ENCODE measurements around the gene BCL2L15.

BCL2L15 gene

GRCh38 chr1:113904674-113905434 lies 17.5 kb upstream of the BCL2L15 start, which contains the start of the genes AP4B1 and DCLRE1B:
Gene AP4B1 (minus strand): TSS chr1:113904799. CDS start chr1:113904717, 82 bp downstream.
Gene DCLRE1B (plus strand): TSS chr1:113905326. CDS start chr1:113905587, 261 bp downstream.
- FAIRE-seq: peak; percentile 97

- no peak for FAIRE-seq
Observed at GRCh38 chr1:113904293-113904673, 16.9 kb upstream of the BCL2L15 start.

- FAIRE-seq: no peak
Observed at GRCh38 chr1:113903501-113904292, 16.3 kb upstream of the BCL2L15 start.

GRCh38 chr1:113901191-113901590 lies 13.8 kb upstream of the BCL2L15 start:
- no peak for FAIRE-seq

- FAIRE-seq: no peak
Observed at GRCh38 chr1:113899111-113899510, 11.7 kb upstream of the BCL2L15 start.

GRCh38 chr1:113898241-113898814 lies 10.9 kb upstream of the BCL2L15 start:
- no peak for FAIRE-seq

- no peak for FAIRE-seq
Observed at GRCh38 chr1:113895961-113896360, 8.6 kb upstream of the BCL2L15 start.

- no peak for FAIRE-seq
Observed at GRCh38 chr1:113895098-113895497, 7.7 kb upstream of the BCL2L15 start.

- no peak for FAIRE-seq
Observed at GRCh38 chr1:113893267-113893666, 5.9 kb upstream of the BCL2L15 start.

- FAIRE-seq: no peak
Observed at GRCh38 chr1:113891631-113892220, 4.3 kb upstream of the BCL2L15 start.

- no peak for FAIRE-seq
Observed at GRCh38 chr1:113890816-113891215, 3.4 kb upstream of the BCL2L15 start.

- no peak for FAIRE-seq
Observed at GRCh38 chr1:113886417-113887401, 672 bp downstream of the BCL2L15 start.

GRCh38 chr1:113881661-113882060 lies 5.7 kb downstream of the BCL2L15 start:
- FAIRE-seq: no peak

- FAIRE-seq: no peak
Observed at GRCh38 chr1:113879739-113880038, 7.7 kb downstream of the BCL2L15 start.

GRCh38 chr1:113876176-113876575 lies 11.2 kb downstream of the BCL2L15 start:
- FAIRE-seq: no peak

GRCh38 chr1:113875714-113876113 lies 11.7 kb downstream of the BCL2L15 start:
- no peak for FAIRE-seq

GRCh38 chr1:113874012-113874879 lies 13.1 kb downstream of the BCL2L15 start:
- FAIRE-seq: no peak

GRCh38 chr1:113872219-113872935 lies 15.0 kb downstream of the BCL2L15 start:
- FAIRE-seq: no peak

- no peak for FAIRE-seq
Observed at GRCh38 chr1:113871597-113872113, 15.7 kb downstream of the BCL2L15 start, which contains the start of gene PTPN22. Gene PTPN22 (minus strand): TSS chr1:113871712.

GRCh38 chr1:113870778-113871177 lies 16.6 kb downstream of the BCL2L15 start:
- FAIRE-seq: no peak
